K562 (cell line): ENCODE data around the gene PHB1. TPM values are rescaled to one million over a fixed set of nuclear protein-coding genes. Genes with fewer than 3 reads are reported as not detected.

ENCODE experiments used
- ATAC-seq: fragments of 200-7000 bp; cut with Tn5 transposase; 3 replicates; pipeline ENCODE4 v1.9.1; 2020; ENCODE audit warnings: moderate library complexity
- BruUV-seq: library from RNA; stranded (reverse); fragments of 400-500 nt; replicated peaks from 2 replicates; lab custom pipeline; 2021; lab: Mats Ljungman, UMichigan
- CTCF ChIA-PET: fragments of 300-600 bp; formaldehyde crosslinking; extraction: SDS; loops from one replicate; lab custom pipeline; 2021; ENCODE audit warnings: low intra/inter-chr PET ratio; lab: Yijun Ruan, JAX
- POLR2A ChIA-PET: fragments of 300-600, 350-650 bp; sonication (Branson Sonifier 250); formaldehyde crosslinking; extraction: SDS; loops from one replicate; lab custom pipeline; 2021; ENCODE audit warnings: antibody characterized with exemption, inconsistent platforms; lab: Yijun Ruan, JAX
- DNase-seq, 4 experiments: peaks; one replicate each; pipeline versions ENCODE4 v3.0.0 to v3.0.0-alpha.2; 2011 to 2018; ENCODE audit warnings: low spot score in 3 of 4, mixed read lengths in 3 of 4; ENCODE audit errors: extremely low read depth in 1 of 4
- FAIRE-seq: peaks from 2 replicates; lab custom pipeline; 2011; peaks lifted over from hg19 to GRCh38; lab: Jason Lieb, UNC
- H2AFZ ChIP-seq: 2 replicates; pipeline ENCODE4 v1.6.0; 2011; ENCODE audit warnings: low read depth, low read length, control low read depth, inconsistent platforms
- H3K27ac ChIP-seq: fragments of 200-600 bp; 3 replicates; pipeline ENCODE4 v1.8.0; 2011; ENCODE audit warnings: low read depth, mild to moderate bottlenecking, control low read depth, inconsistent platforms, low read length, moderate library complexity, mixed read lengths; ENCODE audit errors: extremely low read depth
- H3K27me3 ChIP-seq, 2 experiments: fragments of 300-600 bp in 1 of 2; 2 replicates in 1 of 2; 3 replicates in 1 of 2; pipeline versions ENCODE4 v1.6.0 to v1.8.0; 2011; ENCODE audit warnings: inconsistent platforms in 2 of 2, low read length in 2 of 2, mild to moderate bottlenecking in 1 of 2, mixed read lengths in 1 of 2, moderate library complexity in 1 of 2; ENCODE audit not compliant: control insufficient read depth in 2 of 2, insufficient read depth in 2 of 2
- H3K36me3 ChIP-seq: fragments of 300-600 bp; 3 replicates; pipeline ENCODE4 v1.8.0; 2011; ENCODE audit warnings: mild to moderate bottlenecking, low read length, inconsistent platforms; ENCODE audit not compliant: control insufficient read depth, insufficient read depth
- H3K4me1 ChIP-seq, 2 experiments: fragments of 200-600 bp in 1 of 2; replicated peaks in 1 of 2; 2 replicates in 1 of 2; 3 replicates in 1 of 2; pipeline versions ENCODE4 v1.5.1 to v1.8.0; 2011; ENCODE audit warnings: inconsistent platforms in 2 of 2, low read length in 2 of 2, mild to moderate bottlenecking in 1 of 2, mixed read lengths in 1 of 2, moderate library complexity in 1 of 2; ENCODE audit not compliant: control insufficient read depth in 2 of 2, insufficient read depth in 2 of 2
- H3K4me2 ChIP-seq: 2 replicates; pipeline ENCODE4 v1.6.1; 2011; ENCODE audit warnings: low read length, control low read depth, inconsistent platforms, mixed read lengths; ENCODE audit not compliant: insufficient read depth
- H3K4me3 ChIP-seq: fragments of 200-600 bp; sonication (generic), shearing (Covaris generic); 2 replicates; pipeline ENCODE4 v1.5.1; 2016; ENCODE audit warnings: control low read depth, inconsistent platforms
- H3K79me2 ChIP-seq: fragments of 200-600 bp; 3 replicates; pipeline ENCODE4 v1.8.0; 2011; ENCODE audit warnings: low read length, inconsistent platforms; ENCODE audit not compliant: control insufficient read depth, insufficient read depth
- H3K9ac ChIP-seq, 2 experiments: 2 replicates each; pipeline versions ENCODE4 v1.6.0 to v1.6.1; 2011; ENCODE audit warnings: low read depth in 2 of 2, low read length in 2 of 2, control low read depth in 1 of 2, inconsistent platforms in 1 of 2, mild to moderate bottlenecking in 1 of 2, mixed read lengths in 1 of 2; ENCODE audit not compliant: insufficient read depth in 1 of 2
- H3K9me1 ChIP-seq: one replicate; pipeline ENCODE4 v1.6.0; 2011; ENCODE audit warnings: inconsistent platforms, mild to moderate bottlenecking, low read length, moderate library complexity; ENCODE audit not compliant: control insufficient read depth, insufficient read depth
- H3K9me3 ChIP-seq: replicated peaks from 2 replicates; pipeline ENCODE4 v1.5.1; 2011; ENCODE audit warnings: low read depth, low read length, inconsistent platforms; ENCODE audit not compliant: control insufficient read depth, insufficient read depth
- H4K20me1 ChIP-seq: replicated peaks from 2 replicates; pipeline ENCODE4 v1.6.1; 2011; ENCODE audit warnings: low read length, inconsistent platforms, mixed read lengths; ENCODE audit not compliant: control insufficient read depth, insufficient read depth
- CBFB ChIP-seq: sonication (generic); formaldehyde crosslinking; IDR thresholded peaks from 2 replicates; pipeline ENCODE4 v1.4.0; 2020; ENCODE audit warnings: mild to moderate bottlenecking, missing genetic modification reagents
- DDX20 ChIP-seq: fragments of 450-650 bp; IDR thresholded peaks from 2 replicates; pipeline ENCODE4 v1.6.1; 2016; ENCODE audit warnings: missing genetic modification characterization, low read depth, mild to moderate bottlenecking, missing compliant biosample characterization, moderate library complexity
- ELF2 ChIP-seq: fragments of 250-450 bp; sonication (Bioruptor Pico); IDR thresholded peaks from 2 replicates; pipeline ENCODE4 v1.5.0; 2021; ENCODE audit warnings: mild to moderate bottlenecking
- FOXA1 ChIP-seq: fragments of 450-650 bp; IDR thresholded peaks from 2 replicates; pipeline ENCODE4 v1.6.1; 2016; ENCODE audit warnings: mild to moderate bottlenecking, borderline replicate concordance
- GATAD2A ChIP-seq: fragments of 450-650 bp; IDR thresholded peaks from 2 replicates; pipeline ENCODE4 v1.6.1; 2017
- HIVEP1 ChIP-seq: fragments of 250-450 bp; sonication (Bioruptor Pico); IDR thresholded peaks from 2 replicates; pipeline ENCODE4 v1.4.0; 2020; ENCODE audit warnings: mild to moderate bottlenecking
- MED1 ChIP-seq: sonication (generic); formaldehyde crosslinking; IDR thresholded peaks from 2 replicates; pipeline ENCODE4 v1.8.1; 2023; ENCODE audit warnings: missing genetic modification reagents, borderline replicate concordance
- MTA1 ChIP-seq: fragments of 450-650 bp; IDR thresholded peaks from 2 replicates; pipeline ENCODE4 v1.6.1; 2017; ENCODE audit warnings: borderline replicate concordance
- POLR2H ChIP-seq: IDR thresholded peaks from 2 replicates; pipeline ENCODE4 v1.6.1; 2016; ENCODE audit warnings: missing genetic modification characterization, low read depth, mild to moderate bottlenecking, control low read depth, missing compliant biosample characterization, moderate library complexity
- RFX1 ChIP-seq: fragments of 450-650 bp; IDR thresholded peaks from 2 replicates; pipeline ENCODE4 v1.6.1; 2016; ENCODE audit warnings: mild to moderate bottlenecking, moderate library complexity
- ZNF277 ChIP-seq: fragments of 250-450 bp; sonication (Bioruptor Pico); IDR thresholded peaks from 2 replicates; pipeline ENCODE4 v1.8.0; 2022; ENCODE audit warnings: inconsistent platforms, mild to moderate bottlenecking, moderate library complexity, borderline replicate concordance
- ZNF589 ChIP-seq: fragments of 200-800 bp; sonication (Bioruptor generic); IDR thresholded peaks from 2 replicates; pipeline ENCODE4 v1.6.1; 2016; ENCODE audit warnings: low read depth, missing genetic modification characterization, missing compliant biosample characterization
- ZNF766 ChIP-seq: fragments of 200-800 bp; sonication (Bioruptor generic); conservative IDR thresholded peaks from 2 replicates; pipeline ENCODE4 v1.6.1; 2016; ENCODE audit warnings: missing genetic modification characterization, missing compliant biosample characterization
- WGBS: fragments of 100-300 bp; shearing (Covaris generic); methylation state at CpG from one replicate; pipeline ENCODE4 v1.1.6; 2016; ENCODE audit warnings: low coverage, mixed read lengths; ENCODE audit not compliant: insufficient coverage; ENCODE audit errors: missing lambda C conversion rate; 5-methylcytosine and 5-hydroxymethylcytosine counted together
- in situ Hi-C: fragments of 300-500 bp; cut with MboI; formaldehyde crosslinking; loops from 4 replicates; pipeline ENCODE4 v1.15.0; 2018; ENCODE audit warnings: inconsistent platforms, mixed read lengths
- intact Hi-C: fragments of 100-400 bp; cut with micrococcal nuclease; formaldehyde crosslinking; loops from 2 replicates; pipeline ENCODE4 v1.14.2; 2022
- polyA plus RNA-seq, 8 experiments: library from polyadenylated mRNA; depleted of rRNA in 4 of 8; stranded (reverse) in 5 of 8; unstranded in 3 of 8; fragments of >200 nt; fragmentation: Nextera tagmentation in 2 of 8; fragmentation: Illumina TruSeq in 1 of 8; extraction: Ambion mirVana in 2 of 8; extraction: Trizol in 1 of 8; gene quantifications; 2 replicates each; pipeline versions ENCODE4 v1.2.1 to v1.2.3, GENCODE V29; 2011 to 2014; ENCODE audit warnings: inconsistent platforms in 1 of 8, missing spikeins in 1 of 8
- total RNA-seq, 7 experiments: library from RNA; depleted of rRNA in 6 of 7; stranded (reverse); fragments of >200 nt in 6 of 7; fragmentation: Illumina TruSeq in 2 of 7; extraction: Trizol in 2 of 7; gene quantifications; 2 replicates each; pipeline versions ENCODE4 v1.2.1 to v1.2.3, GENCODE V29; 2011 to 2021; ENCODE audit warnings: low replicate concordance in 1 of 7
- TF ChIP-seq, protein P1 (sequence below): sonication (generic); formaldehyde crosslinking; IDR thresholded peaks from 2 replicates; pipeline ENCODE4 v1.8.0; 2022; ENCODE audit warnings: missing genetic modification reagents, mild to moderate bottlenecking, borderline replicate concordance
- TF ChIP-seq, protein P2 (sequence below): fragments of 250-450 bp; sonication (Bioruptor Pico); IDR thresholded peaks from 2 replicates; pipeline ENCODE4 v1.4.0; 2020; ENCODE audit warnings: mild to moderate bottlenecking, moderate library complexity

The PHB1 gene
- total and polyA plus RNA-seq, 9 of the 15 experiments (the other 6 are each of a cell fraction or from before 2014, with no cell fraction given), result 191 to 818 (median 349) TPM

GRCh38 chr17:49437696-49438435 lies 23.2 kb upstream of the PHB1 start (continued):
- TF ChIP-seq, protein P1, sequence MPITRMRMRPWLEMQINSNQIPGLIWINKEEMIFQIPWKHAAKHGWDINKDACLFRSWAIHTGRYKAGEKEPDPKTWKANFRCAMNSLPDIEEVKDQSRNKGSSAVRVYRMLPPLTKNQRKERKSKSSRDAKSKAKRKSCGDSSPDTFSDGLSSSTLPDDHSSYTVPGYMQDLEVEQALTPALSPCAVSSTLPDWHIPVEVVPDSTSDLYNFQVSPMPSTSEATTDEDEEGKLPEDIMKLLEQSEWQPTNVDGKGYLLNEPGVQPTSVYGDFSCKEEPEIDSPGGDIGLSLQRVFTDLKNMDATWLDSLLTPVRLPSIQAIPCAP, result no peak
- TF ChIP-seq FOXA1 (no peak), POLR2H (tag) (no peak)

GRCh38 chr17:49436174-49436573 lies 21.5 kb upstream of the PHB1 start:
- peaks cover 19 to 49% of the 10 kb centered on the region in 2 experiments; a peak in 4 of 5 replicates for H3K27me3 ChIP-seq
- no peaks in the 10 kb centered on the region for H3K79me2 ChIP-seq
- H4K20me1 ChIP-seq, result peaks cover 7% of the 10 kb centered on the region; the same call in 1 of the 2 replicates
- no peak overlapping the region for H3K27ac ChIP-seq
- BruUV-seq, result no TSS peak
- ATAC-seq (no peak), DNase-seq (no peak), FAIRE-seq (no peak)
- intact Hi-C loops (no loop called here), in situ Hi-C loops (loop anchor here (5.0 kb wide), 1 partner anchor 116 kb away; no protein-coding TSS in a partner anchor)
- no peak overlapping the region for H3K4me2 ChIP-seq
- H3K9me3 ChIP-seq, result no peaks in the 10 kb centered on the region
- H2AFZ ChIP-seq, result no peak overlapping the region
- CTCF ChIA-PET, result interaction anchor here (0.7 to 2.2 kb wide), 2 partner anchors 120 to 260 kb away, joined by 3 to 11 read pairs; no protein-coding TSS in a partner anchor
- no peaks in the 10 kb centered on the region for H3K36me3 ChIP-seq
- TF ChIP-seq RFX1, result no peak
- TF ChIP-seq MED1 (CRISPR knock-in tag), result no peak
- TF ChIP-seq HIVEP1 (CRISPR knock-in tag), result no peak
- no peak for TF ChIP-seq GATAD2A
- no peak for TF ChIP-seq ZNF589
- TF ChIP-seq ELF2 (CRISPR knock-in tag), result no peak
- TF ChIP-seq ZNF277 (CRISPR knock-in tag), result no peak
- TF ChIP-seq MTA1, result no peak
- TF ChIP-seq CBFB, result no peak
- no peak for TF ChIP-seq ZNF766 (CRISPR knock-in tag)
- TF ChIP-seq DDX20 (tag), result no peak
- TF ChIP-seq, protein P2, sequence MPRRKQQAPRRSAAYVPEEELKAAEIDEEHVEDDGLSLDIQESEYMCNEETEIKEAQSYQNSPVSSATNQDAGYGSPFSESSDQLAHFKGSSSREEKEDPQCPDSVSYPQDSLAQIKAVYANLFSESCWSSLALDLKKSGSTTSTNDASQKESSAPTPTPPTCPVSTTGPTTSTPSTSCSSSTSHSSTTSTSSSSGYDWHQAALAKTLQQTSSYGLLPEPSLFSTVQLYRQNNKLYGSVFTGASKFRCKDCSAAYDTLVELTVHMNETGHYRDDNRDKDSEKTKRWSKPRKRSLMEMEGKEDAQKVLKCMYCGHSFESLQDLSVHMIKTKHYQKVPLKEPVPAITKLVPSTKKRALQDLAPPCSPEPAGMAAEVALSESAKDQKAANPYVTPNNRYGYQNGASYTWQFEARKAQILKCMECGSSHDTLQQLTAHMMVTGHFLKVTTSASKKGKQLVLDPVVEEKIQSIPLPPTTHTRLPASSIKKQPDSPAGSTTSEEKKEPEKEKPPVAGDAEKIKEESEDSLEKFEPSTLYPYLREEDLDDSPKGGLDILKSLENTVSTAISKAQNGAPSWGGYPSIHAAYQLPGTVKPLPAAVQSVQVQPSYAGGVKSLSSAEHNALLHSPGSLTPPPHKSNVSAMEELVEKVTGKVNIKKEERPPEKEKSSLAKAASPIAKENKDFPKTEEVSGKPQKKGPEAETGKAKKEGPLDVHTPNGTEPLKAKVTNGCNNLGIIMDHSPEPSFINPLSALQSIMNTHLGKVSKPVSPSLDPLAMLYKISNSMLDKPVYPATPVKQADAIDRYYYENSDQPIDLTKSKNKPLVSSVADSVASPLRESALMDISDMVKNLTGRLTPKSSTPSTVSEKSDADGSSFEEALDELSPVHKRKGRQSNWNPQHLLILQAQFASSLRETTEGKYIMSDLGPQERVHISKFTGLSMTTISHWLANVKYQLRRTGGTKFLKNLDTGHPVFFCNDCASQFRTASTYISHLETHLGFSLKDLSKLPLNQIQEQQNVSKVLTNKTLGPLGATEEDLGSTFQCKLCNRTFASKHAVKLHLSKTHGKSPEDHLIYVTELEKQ (CRISPR knock-in tag), result no peak
- POLR2A ChIA-PET, result interaction anchor here (0.6 to 1.3 kb wide), 6 partner anchors 9 to 244 kb away, joined by 3 to 4 read pairs (median 3); partner anchors contain the start of gene PHB1
- peaks cover 2% of the 10 kb centered on the region for H3K9me1 ChIP-seq
- 52% methylated on average over 3 of the region's 4 CpGs for WGBS
- H3K4me1 ChIP-seq, result peaks cover 0 to 5% of the 10 kb centered on the region in 2 experiments; a peak in 1 of 5 replicates
- no peak overlapping the region for H3K4me3 ChIP-seq
- H3K9ac ChIP-seq, result no peak overlapping the region
